A673 (cell line): ENCODE data around the gene BCL3. TPM values are rescaled to one million over a fixed set of nuclear protein-coding genes. Genes with fewer than 3 reads are reported as not detected.

Experiments used
- BruUV-seq: library from RNA; stranded (reverse); fragments of 400-500 nt; replicated peaks from 2 replicates; lab custom pipeline; 2021; lab: Mats Ljungman, UMichigan
- CTCF ChIA-PET: fragments of 300-600 bp; sonication (Branson Sonifier 250); formaldehyde crosslinking; loops from one replicate; lab custom pipeline; 2022; ENCODE audit warnings: antibody characterized with exemption; lab: Charles Lee
- POLR2A ChIA-PET: fragments of 300-600 bp; sonication (Branson Sonifier 250); formaldehyde crosslinking; loops from one replicate; lab custom pipeline; 2022; ENCODE audit warnings: antibody characterized with exemption; ENCODE audit not compliant: low non-redundant PET; lab: Charles Lee
- DNase-seq: peaks from one replicate; pipeline ENCODE4 v3.0.0-alpha.2; 2015; ENCODE audit warnings: low spot score
- H3K27ac ChIP-seq: fragments of 200-600 bp; sonication (generic); 2 replicates; pipeline ENCODE4 v1.5.1; 2016; ENCODE audit warnings: mixed run types, low read depth, mild to moderate bottlenecking, mixed read lengths, antibody characterized with exemption, low read length; ENCODE audit not compliant: poor library complexity, severe bottlenecking
- H3K27me3 ChIP-seq: fragments of 200-600 bp; sonication (generic); replicated peaks from 2 replicates; pipeline ENCODE4 v1.6.1; 2017; ENCODE audit warnings: mixed run types, low read depth, mild to moderate bottlenecking, mixed read lengths, antibody characterized with exemption, low read length; ENCODE audit not compliant: insufficient read depth, poor library complexity
- H3K36me3 ChIP-seq: fragments of 200-600 bp; sonication (generic); 2 replicates; pipeline ENCODE4 v1.6.1; 2016; ENCODE audit warnings: mixed run types, mild to moderate bottlenecking, mixed read lengths, antibody characterized with exemption, low read length; ENCODE audit not compliant: insufficient read depth, poor library complexity, severe bottlenecking
- H3K4me1 ChIP-seq: fragments of 200-600 bp; sonication (generic); 2 replicates; pipeline ENCODE4 v1.6.1; 2017; ENCODE audit warnings: mixed run types, mild to moderate bottlenecking, mixed read lengths, antibody characterized with exemption, low read length; ENCODE audit not compliant: insufficient read depth, poor library complexity, severe bottlenecking
- H3K4me3 ChIP-seq: fragments of 200-600 bp; sonication (generic); 2 replicates; pipeline ENCODE4 v1.5.1; 2016; ENCODE audit warnings: low read depth, mixed run types, mild to moderate bottlenecking, mixed read lengths, low read length; ENCODE audit not compliant: poor library complexity, severe bottlenecking
- H3K9me3 ChIP-seq: fragments of 200-600 bp; sonication (generic); 2 replicates; pipeline ENCODE4 v1.6.1; 2016; ENCODE audit warnings: mixed run types, low read depth, mild to moderate bottlenecking, mixed read lengths, antibody characterized with exemption, low read length; ENCODE audit not compliant: poor library complexity, severe bottlenecking
- EZH2 ChIP-seq: fragments of 200-600 bp; sonication (generic); IDR thresholded peaks from 2 replicates; pipeline ENCODE4 v1.6.1; 2017; ENCODE audit warnings: borderline replicate concordance, low read depth, mild to moderate bottlenecking, mixed read lengths, antibody characterized with exemption, low read length; ENCODE audit not compliant: poor library complexity, severe bottlenecking
- intact Hi-C: fragments of 100-400 bp; cut with micrococcal nuclease; formaldehyde crosslinking; loops from one replicate; pipeline ENCODE4 v1.10.0; 2022; ENCODE audit not compliant: unreplicated experiment
- total RNA-seq: library from RNA; stranded (reverse); gene quantifications from 2 replicates; pipeline ENCODE4 v1.2.3, GENCODE V29; 2021
- TF ChIP-seq, protein P1 (sequence below): fragments of 300-800, 200-600 bp; sonication (generic); conservative IDR thresholded peaks from 2 replicates; pipeline ENCODE4 v1.5.1; 2017; ENCODE audit warnings: low read depth, mild to moderate bottlenecking, antibody characterized with exemption, low read length, moderate library complexity, mixed read lengths

The BCL3 gene
- total RNA-seq, 1 experiment from 2014 or later: 6.6 TPM

GRCh38 chr19:44792281-44792680 is 43.8 kb downstream of the BCL3 start:
- intact Hi-C loops: no loop called here
- Histone ChIP-seq H3K27me3 (no peaks in the 10 kb centered on the region), H3K4me3 (no peak overlapping the region), H3K27ac (no peak overlapping the region), H3K4me1 (peaks cover 4% of the 10 kb centered on the region), H3K36me3 (no peaks in the 10 kb centered on the region), H3K9me3 (no peaks in the 10 kb centered on the region)
- DNase-seq: no peak
- BruUV-seq: no TSS peak
- TF ChIP-seq, protein P1, sequence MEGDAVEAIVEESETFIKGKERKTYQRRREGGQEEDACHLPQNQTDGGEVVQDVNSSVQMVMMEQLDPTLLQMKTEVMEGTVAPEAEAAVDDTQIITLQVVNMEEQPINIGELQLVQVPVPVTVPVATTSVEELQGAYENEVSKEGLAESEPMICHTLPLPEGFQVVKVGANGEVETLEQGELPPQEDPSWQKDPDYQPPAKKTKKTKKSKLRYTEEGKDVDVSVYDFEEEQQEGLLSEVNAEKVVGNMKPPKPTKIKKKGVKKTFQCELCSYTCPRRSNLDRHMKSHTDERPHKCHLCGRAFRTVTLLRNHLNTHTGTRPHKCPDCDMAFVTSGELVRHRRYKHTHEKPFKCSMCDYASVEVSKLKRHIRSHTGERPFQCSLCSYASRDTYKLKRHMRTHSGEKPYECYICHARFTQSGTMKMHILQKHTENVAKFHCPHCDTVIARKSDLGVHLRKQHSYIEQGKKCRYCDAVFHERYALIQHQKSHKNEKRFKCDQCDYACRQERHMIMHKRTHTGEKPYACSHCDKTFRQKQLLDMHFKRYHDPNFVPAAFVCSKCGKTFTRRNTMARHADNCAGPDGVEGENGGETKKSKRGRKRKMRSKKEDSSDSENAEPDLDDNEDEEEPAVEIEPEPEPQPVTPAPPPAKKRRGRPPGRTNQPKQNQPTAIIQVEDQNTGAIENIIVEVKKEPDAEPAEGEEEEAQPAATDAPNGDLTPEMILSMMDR: no peak
- no peak for TF ChIP-seq EZH2
- CTCF ChIA-PET: no interaction called here
- POLR2A ChIA-PET: no interaction called here

DNA sequence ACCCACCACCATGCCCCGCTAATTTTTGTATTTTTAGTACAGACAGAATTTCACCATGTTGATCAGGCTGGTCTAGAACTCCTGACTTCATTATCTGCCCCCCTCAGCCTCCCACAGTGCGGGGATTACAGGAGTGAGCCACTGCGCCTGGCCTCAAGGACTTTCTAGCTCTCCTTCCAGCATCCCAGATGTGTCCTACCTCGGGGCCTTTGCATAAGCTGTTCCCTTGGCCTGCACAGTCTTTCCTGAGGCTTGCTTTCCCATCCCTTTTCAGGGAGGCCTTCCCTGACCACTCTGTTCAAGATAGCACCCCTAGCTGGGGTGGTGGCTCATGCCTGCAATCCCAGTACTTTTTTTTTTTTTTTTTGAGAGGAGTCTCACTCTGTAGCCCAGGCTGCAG is 46.1 kb downstream of the BCL3 start:
- Histone ChIP-seq H3K36me3 (no peaks in the 10 kb centered on the region), H3K27ac (no peak overlapping the region), H3K4me3 (no peak overlapping the region), H3K27me3 (no peaks in the 10 kb centered on the region), H3K9me3 (no peaks in the 10 kb centered on the region), H3K4me1 (peaks cover 4% of the 10 kb centered on the region)
- ChIA-PET CTCF (no interaction called here), POLR2A (no interaction called here)
- no peak for DNase-seq
- no TSS peak for BruUV-seq
- intact Hi-C loops: no loop called here
- TF ChIP-seq, protein P1: no peak
- TF ChIP-seq EZH2: no peak

GRCh38 chr19:44795398-44795987 is 47.0 kb downstream of the BCL3 start:
- intact Hi-C loops: no loop called here
- no peak for TF ChIP-seq EZH2
- TF ChIP-seq, protein P1: no peak
- CTCF ChIA-PET: interaction anchor here (0.6 to 0.7 kb wide), 2 partner anchors 13 to 15 kb away, joined by 3 read pairs; no protein-coding TSS in a partner anchor
- no TSS peak for BruUV-seq
- no peak for DNase-seq
- Histone ChIP-seq H3K9me3 (no peaks in the 10 kb centered on the region), H3K27ac (no peak overlapping the region), H3K36me3 (no peaks in the 10 kb centered on the region), H3K4me3 (no peak overlapping the region), H3K4me1 (peaks cover 4% of the 10 kb centered on the region), H3K27me3 (no peaks in the 10 kb centered on the region)
- POLR2A ChIA-PET: no interaction called here
